Mesothelial cell of epicardium (in vitro differentiated cells): ENCODE measurements around the gene WNT7B. TPM values are rescaled to one million over a fixed set of nuclear protein-coding genes. Genes with fewer than 3 reads are reported as not detected.

Source experiments
- DNase-seq, 2 experiments: peaks; one replicate each; pipeline ENCODE4 v3.0.0; 2021; ENCODE audit warnings: low spot score in 2 of 2; ENCODE audit not compliant: unreplicated experiment in 2 of 2
- H3K27ac Mint-ChIP-seq: 2 replicates; pipeline ENCODE4 v1.8.0; 2021; ENCODE audit warnings: mixed read lengths
- H3K27me3 Mint-ChIP-seq: 2 replicates; pipeline ENCODE4 v1.8.0; 2021; ENCODE audit warnings: low read depth, mixed read lengths
- H3K36me3 Mint-ChIP-seq: 2 replicates; pipeline ENCODE4 v1.8.0; 2021; ENCODE audit warnings: mixed read lengths
- H3K4me1 Mint-ChIP-seq: 2 replicates; pipeline ENCODE4 v1.8.0; 2021; ENCODE audit warnings: mixed read lengths
- H3K4me3 Mint-ChIP-seq: 2 replicates; pipeline ENCODE4 v1.8.0; 2021; ENCODE audit warnings: mild to moderate bottlenecking, moderate library complexity, mixed read lengths
- H3K9me3 Mint-ChIP-seq: 2 replicates; pipeline ENCODE4 v1.8.0; 2021; ENCODE audit warnings: mixed read lengths
- total RNA-seq: library from RNA; stranded (reverse); gene quantifications from 3 replicates; pipeline ENCODE4 v1.2.1, GENCODE V29; 2021
- TF ChIP-seq, protein P1 (sequence below): fragments of 200-600 bp; sonication (generic); IDR thresholded peaks from one replicate; pipeline ENCODE4 v1.5.0; 2021; ENCODE audit warnings: antibody characterized with exemption; ENCODE audit not compliant: unreplicated experiment

The WNT7B gene
- total RNA-seq, 1 donor from 2014 or later: 12.0 TPM

- DNase-seq: no peak
- Mint-ChIP-seq H3K27ac (no peak overlapping the region), H3K27me3 (peaks cover 67% of the 10 kb centered on the region), H3K4me3 (peak overlapping the region; percentile 49), H3K36me3 (no peaks in the 10 kb centered on the region), H3K4me1 (peaks cover 26% of the 10 kb centered on the region), H3K9me3 (no peaks in the 10 kb centered on the region)
- TF ChIP-seq, protein P1, sequence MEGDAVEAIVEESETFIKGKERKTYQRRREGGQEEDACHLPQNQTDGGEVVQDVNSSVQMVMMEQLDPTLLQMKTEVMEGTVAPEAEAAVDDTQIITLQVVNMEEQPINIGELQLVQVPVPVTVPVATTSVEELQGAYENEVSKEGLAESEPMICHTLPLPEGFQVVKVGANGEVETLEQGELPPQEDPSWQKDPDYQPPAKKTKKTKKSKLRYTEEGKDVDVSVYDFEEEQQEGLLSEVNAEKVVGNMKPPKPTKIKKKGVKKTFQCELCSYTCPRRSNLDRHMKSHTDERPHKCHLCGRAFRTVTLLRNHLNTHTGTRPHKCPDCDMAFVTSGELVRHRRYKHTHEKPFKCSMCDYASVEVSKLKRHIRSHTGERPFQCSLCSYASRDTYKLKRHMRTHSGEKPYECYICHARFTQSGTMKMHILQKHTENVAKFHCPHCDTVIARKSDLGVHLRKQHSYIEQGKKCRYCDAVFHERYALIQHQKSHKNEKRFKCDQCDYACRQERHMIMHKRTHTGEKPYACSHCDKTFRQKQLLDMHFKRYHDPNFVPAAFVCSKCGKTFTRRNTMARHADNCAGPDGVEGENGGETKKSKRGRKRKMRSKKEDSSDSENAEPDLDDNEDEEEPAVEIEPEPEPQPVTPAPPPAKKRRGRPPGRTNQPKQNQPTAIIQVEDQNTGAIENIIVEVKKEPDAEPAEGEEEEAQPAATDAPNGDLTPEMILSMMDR: no peak
Observed at GRCh38 chr22:45972889-45973253, 4.1 kb downstream of the WNT7B start.

- H3K4me3 Mint-ChIP-seq: peak overlapping the region; percentile 49
- H3K36me3 Mint-ChIP-seq: no peaks in the 10 kb centered on the region
- H3K4me1 Mint-ChIP-seq: peaks cover 22% of the 10 kb centered on the region
- TF ChIP-seq, protein P1: no peak
- no peak for DNase-seq
- H3K9me3 Mint-ChIP-seq: no peaks in the 10 kb centered on the region
- peaks cover 61% of the 10 kb centered on the region for H3K27me3 Mint-ChIP-seq
- no peak overlapping the region for H3K27ac Mint-ChIP-seq
Observed at GRCh38 chr22:45972091-45972888, 4.7 kb downstream of the WNT7B start.

GRCh38 chr22:45971408-45972028 is 5.4 kb downstream of the WNT7B start:
- peaks cover 22% of the 10 kb centered on the region for H3K4me1 Mint-ChIP-seq
- no peaks in the 10 kb centered on the region for H3K9me3 Mint-ChIP-seq
- DNase-seq: no peak
- peak overlapping the region; percentile 65 for H3K4me3 Mint-ChIP-seq
- H3K27ac Mint-ChIP-seq: no peak overlapping the region
- H3K36me3 Mint-ChIP-seq: no peaks in the 10 kb centered on the region
- TF ChIP-seq, protein P1: no peak
- peaks cover 61% of the 10 kb centered on the region for H3K27me3 Mint-ChIP-seq

DNA sequence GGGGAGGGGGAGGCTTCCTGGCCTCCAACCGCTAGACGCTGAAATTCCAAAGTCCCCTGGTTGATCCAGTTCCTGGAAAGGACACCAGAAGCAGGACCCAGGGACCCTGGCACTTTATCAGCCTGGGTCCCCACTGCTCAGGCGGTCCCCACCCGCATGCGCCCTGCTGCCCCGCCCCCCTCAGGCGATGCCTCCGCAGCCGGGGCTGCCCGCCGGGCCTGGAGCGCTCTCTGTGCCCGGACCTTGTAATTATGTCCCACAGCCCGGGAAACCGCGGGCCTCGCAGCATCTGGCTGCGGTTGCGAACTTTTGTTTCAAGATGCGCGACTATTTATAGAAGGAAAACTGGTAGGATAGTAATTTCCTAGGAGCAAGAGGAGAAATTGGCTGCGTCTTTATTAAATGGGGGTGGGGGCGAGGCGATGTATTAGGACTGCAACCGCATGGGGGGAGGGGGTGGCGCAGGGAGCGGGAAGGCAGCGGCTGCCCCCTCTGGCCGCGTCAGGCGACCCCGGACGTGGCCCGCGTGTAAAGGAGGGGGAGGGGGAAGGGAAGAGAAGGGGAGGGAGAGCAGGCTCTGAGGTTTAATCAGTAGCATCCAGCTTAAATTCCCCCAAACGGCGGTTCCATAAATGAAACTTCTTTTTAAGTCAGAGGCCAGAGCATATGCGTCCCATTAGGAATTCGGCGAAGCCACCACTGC is 6.1 kb downstream of the WNT7B start:
- Mint-ChIP-seq H3K27me3 (peaks cover 60% of the 10 kb centered on the region), H3K9me3 (no peaks in the 10 kb centered on the region)
- TF ChIP-seq, protein P1: no peak

DNA sequence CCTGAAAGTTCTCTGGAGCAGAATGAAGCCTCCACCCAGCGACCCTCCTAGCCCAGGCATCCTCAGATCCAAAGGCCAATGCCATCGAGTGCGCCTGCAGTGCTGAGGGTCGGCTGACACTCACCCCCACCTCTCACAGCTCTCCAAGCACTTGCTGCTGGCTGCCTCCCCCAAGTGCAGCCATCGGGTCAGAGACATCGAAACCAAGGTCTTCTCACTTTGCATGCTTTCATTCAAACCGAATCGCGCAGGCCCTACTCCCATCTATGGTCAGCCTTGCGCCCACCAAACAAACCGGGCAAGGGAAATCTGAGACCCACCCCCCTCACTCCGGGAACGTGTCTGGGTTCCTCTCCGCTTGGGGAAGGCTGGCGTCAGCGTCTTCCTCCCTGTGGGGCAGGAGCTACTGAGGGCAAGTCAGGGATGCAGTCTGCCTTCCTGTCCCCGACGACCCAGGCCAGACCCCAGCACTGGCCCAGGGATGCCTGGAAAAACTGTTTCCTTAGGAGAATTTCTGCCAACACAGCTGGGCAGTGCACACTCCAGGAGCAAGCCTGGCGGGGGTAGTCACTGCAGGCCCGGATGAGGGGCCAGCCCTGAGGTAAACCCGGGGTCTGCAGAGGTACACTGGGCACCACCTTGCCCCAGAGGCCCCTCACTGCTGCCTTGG is 7.0 kb downstream of the WNT7B start:
- H3K4me3 Mint-ChIP-seq: peak overlapping the region; percentile 20
- H3K27me3 Mint-ChIP-seq: peaks cover 58% of the 10 kb centered on the region
- no peaks in the 10 kb centered on the region for H3K36me3 Mint-ChIP-seq
- peaks cover 16% of the 10 kb centered on the region for H3K4me1 Mint-ChIP-seq
- H3K27ac Mint-ChIP-seq: no peak overlapping the region
- no peak for DNase-seq
- no peaks in the 10 kb centered on the region for H3K9me3 Mint-ChIP-seq
- TF ChIP-seq, protein P1: no peak

More for the DNA sequence above, 6.1 kb downstream of the WNT7B start:
- Mint-ChIP-seq H3K36me3 (no peaks in the 10 kb centered on the region), H3K27ac (no peak overlapping the region), H3K4me1 (peaks cover 22% of the 10 kb centered on the region), H3K4me3 (peak overlapping the region; percentile 65)
- no peak for DNase-seq
